Measurements from ENCODE around the gene RTP3.

Gene RTP3

GRCh38 chr3:46497556-46498265, at the start of gene RTP3:
Gene RTP3 (plus strand): TSS chr3:46497976. CDS start chr3:46498063, 87 bp downstream.
- no peak for DNase-seq (ENCODE audit: low spot score)

GRCh38 chr3:46448721-46449120, 49.1 kb upstream of the RTP3 start:
- no peak for DNase-seq (ENCODE audit: low spot score)

- peak; percentile 11 for DNase-seq (ENCODE audit: low spot score)
Measured at GRCh38 chr3:46449755-46450552, 47.8 kb upstream of the RTP3 start.

DNA sequence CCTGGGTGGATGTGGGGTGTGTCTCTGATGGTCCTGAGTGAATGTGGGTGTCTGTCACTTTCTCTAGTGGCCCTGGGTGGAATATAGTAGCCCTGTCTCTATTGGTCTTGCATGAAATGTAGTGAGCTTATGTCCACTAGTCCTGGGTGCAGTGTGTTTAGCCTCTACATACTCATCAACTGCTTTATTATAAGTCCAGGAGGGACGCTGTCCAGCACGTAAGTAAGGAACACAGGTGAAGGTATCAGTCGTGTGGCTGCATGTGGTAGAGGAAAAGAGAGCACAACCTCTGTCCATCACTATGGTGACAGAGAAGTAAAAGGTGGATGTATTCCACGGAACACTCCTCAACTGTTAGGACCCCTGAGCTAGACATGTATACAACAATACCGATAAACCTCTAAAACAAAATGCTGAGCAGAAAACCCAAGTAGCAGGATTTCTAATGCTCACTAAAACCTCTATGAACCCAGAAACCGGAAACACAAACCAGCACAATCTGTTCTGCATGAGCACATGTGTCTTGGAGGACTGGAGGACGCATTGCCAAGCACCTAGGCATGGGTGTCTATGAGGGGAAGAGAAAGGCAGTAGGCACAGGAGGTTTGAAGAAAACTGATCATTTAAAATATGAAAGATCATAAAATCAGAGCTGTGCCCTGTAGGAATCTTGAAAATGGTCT, 44.1 kb upstream of the RTP3 start:
- no peak for DNase-seq (ENCODE audit: low spot score)

GRCh38 chr3:46454209-46454595, 43.6 kb upstream of the RTP3 start:
- DNase-seq (ENCODE audit: low spot score), result no peak

DNA sequence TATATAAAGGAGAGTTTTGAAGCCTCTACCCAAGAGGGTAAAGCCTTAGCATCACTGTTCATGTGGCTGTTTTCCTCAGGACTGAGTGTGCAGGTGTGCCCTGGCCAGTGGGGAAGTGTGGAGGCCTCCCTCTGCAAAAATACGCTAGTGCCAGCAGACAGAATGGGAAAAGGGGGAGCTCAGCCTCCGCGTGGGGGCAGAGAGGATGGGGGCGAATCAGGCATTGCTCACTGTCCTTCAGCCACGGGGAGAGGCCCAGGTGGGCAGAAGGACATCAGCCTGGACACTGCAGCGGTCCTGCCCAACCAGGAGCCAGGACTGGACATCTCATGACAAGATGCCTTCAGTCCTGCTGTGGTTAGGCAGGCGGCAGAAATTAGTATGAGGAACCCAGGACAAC, 43.2 kb upstream of the RTP3 start:
- DNase-seq (ENCODE audit: low spot score), result no peak

GRCh38 chr3:46455231-46456115, 42.3 kb upstream of the RTP3 start:
- no peak for DNase-seq (ENCODE audit: low spot score)

DNA sequence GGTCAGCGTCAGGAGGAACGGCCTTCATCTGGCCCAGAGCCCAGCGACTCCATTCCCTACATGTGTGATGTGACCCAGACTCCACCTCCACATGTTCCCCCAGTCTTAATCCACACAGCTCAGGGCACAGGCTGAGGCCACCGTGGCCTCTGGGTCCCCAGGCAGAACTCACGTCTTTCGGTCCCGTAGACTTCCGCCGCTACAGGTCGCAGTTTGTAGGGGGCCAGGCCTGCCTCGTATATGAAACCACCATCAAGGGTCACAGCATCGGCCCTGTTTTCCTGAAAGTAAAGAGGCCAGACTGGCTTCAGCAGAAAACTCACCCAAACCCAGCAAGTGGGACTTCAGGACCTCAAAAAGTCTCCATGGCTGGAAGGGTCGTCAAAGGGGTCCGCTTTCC, 41.7 kb upstream of the RTP3 start:
- DNase-seq (ENCODE audit: low spot score), result no peak

- no peak for DNase-seq (ENCODE audit: low spot score)
Measured at GRCh38 chr3:46460051-46460450, 37.7 kb upstream of the RTP3 start.

DNA sequence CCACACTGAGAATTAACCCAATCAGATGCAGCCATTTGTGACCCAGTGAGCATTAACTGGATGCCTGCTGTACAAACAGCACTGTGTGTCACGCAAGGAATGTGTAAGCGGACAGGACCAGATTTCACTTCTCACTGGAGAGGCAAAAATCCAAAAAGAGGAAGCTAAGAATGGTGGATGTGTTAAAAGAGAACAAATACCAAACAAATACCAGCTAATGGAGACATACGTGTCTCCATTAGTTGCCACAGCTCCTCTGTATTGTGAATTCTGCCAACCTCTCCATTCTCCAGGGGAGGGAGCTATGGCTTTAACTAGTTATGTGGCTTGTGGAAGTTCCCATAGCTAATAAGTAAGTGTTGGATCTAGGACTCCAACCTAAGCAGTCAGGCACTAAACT, 35.7 kb upstream of the RTP3 start:
- DNase-seq (ENCODE audit: low spot score), result no peak

- DNase-seq (ENCODE audit: low spot score), result no peak
Measured at GRCh38 chr3:46462511-46462910, 35.3 kb upstream of the RTP3 start.

DNA sequence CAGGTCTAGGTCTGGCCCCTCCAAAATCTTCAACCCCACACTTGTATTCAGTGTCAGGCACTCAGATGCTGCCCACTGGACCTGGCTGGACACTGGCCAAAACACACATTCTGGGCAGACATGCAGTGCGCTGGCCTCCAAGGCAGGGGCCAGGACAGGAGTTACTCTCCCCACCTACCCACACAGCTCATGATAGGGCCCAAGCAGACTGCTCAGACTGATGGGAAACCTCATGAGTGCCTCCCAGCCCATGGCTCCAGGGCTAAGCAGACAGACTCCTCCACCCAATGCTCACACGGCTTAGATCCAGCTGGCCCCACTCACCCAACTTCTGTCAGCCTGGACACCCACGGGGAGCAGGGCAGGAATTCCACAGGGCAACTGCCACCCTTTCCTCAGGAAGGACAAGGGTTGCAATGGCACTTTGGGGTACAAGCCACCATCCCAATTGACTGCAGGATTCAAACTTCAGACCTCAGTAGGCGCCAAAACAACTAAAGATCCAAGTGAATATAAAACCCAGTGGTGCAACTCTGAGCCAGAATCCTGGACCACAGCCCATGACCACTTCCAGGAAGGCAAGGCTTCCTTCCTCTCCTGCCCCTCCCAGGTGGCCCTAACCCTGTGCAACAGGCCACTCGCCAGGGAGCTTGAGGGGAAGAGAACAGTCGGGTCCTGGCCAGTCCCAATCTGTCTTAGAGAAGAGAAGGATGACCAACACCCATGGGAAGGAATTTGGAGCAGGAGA, 34.5 kb upstream of the RTP3 start:
- DNase-seq (ENCODE audit: low spot score), result no peak

GRCh38 chr3:46463868-46464241, 33.9 kb upstream of the RTP3 start:
- DNase-seq (ENCODE audit: low spot score), result no peak

DNA sequence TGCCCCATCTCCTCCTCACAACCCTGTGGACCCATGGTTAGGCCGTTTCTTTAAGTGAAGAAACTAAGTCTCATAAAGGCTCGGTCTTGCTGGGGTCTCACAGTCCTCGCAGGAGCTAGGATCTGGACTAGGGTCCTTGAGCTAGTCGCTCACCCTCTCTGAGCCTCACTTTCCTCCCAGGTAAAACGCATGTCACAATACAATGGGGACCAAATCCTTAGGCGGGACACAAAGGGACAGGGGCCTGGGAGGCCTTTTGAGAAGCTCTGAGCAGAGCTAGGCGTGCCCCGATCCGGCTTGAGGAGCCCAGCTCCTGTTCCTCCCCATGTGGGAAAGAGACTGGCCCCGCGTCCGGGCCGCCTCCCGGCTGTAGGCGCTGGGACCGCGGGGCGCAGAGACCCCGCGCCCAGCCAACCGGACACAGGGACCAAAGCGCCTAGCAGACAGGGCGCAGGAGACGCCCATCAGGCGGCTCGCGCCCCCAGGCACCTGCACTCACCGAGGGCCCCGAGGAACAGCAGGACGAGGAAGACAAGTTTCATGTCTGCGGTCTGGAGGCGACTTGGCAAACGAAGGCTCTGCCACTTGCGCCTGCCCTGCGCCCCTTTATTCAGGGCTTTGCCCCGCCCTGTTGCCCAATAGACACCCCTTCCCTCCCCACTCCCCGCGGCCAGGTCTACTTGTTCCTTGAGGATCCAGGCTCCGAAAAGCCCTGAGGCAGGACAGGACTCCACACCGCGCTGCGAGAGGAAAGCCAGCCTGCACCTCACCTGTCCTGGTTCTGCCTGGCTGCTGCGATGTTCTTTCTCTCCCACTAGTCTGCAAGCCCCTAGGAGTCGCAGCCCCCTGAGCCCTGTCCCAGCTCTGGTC, 33.2 kb upstream of the RTP3 start, which contains the start of gene LTF:
Gene LTF (minus strand): TSS at position 580 of the 870 bp plus-strand sequence. CDS start 38 bp downstream, at position 542.
- DNase-seq (ENCODE audit: low spot score), result no peak

GRCh38 chr3:46465196-46465520, 32.6 kb upstream of the RTP3 start:
- DNase-seq (ENCODE audit: low spot score), result no peak

DNA sequence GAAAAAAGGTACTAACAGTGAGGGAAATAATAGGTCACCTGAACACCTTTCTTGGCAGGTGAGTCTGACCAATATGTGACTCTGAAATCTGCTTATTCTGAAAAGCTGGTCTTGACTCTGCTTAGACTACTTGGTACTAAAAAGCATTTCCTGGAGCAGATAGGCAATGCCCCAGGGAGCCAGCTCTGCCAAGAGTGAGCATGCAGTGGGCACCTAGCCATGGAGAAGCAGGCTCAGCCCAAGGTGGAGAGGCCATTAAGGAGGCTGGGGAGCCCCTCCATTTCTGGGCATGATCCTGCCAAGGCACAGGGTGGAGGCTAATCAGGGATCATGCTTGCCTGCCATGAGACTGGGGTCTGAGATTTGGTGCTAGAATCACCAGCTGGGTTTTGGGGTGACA, 31.5 kb upstream of the RTP3 start:
- no peak for DNase-seq (ENCODE audit: low spot score)

- no peak for DNase-seq (ENCODE audit: low spot score)
Measured at GRCh38 chr3:46466871-46467403, 30.8 kb upstream of the RTP3 start.

DNA sequence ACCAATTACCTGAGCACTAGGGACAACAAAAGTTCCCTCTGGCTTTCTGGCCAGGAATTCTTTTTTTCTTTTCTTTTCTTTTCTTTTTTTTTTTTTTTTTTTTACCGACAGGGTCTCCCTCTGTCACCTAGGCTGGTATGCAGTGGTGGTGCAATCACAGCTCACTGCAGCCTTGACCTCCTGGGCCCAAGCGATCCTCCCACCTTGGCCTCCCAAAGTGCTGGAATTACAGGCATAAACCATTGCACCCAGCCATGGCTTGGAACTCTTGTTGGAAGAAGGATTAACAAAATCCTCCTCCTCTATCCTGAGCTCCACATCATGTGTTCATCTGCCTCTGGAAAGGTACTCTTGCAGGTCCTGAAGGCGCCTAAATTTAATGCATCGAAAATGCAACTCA, 30.2 kb upstream of the RTP3 start:
- DNase-seq (ENCODE audit: low spot score), result no peak

- DNase-seq (ENCODE audit: low spot score), result no peak
Measured at GRCh38 chr3:46468753-46469600, 28.8 kb upstream of the RTP3 start.

All from RKO (cell line).